T-helper 2 cell treated with Interferon-gamma antibody and Interleukin-4, amounts not matched to agents 5 μg/mL and 100 μg/mL, for 36 hours (primary cell): ENCODE measurements around the gene GPX8.
A peak's percentile ranks its signal among the peaks of the same experiment; 100 is the strongest.

ENCODE experiments used
- DNase-seq: peaks from one replicate; pipeline ENCODE4 v3.0.0; 2021; ENCODE audit warnings: low spot score
- H3K27ac Mint-ChIP-seq: one replicate; pipeline ENCODE4 v1.8.0; 2021; ENCODE audit warnings: mild to moderate bottlenecking, mixed read lengths
- H3K27me3 Mint-ChIP-seq: one replicate; pipeline ENCODE4 v1.8.0; 2021; ENCODE audit warnings: low read depth, mixed read lengths
- H3K36me3 Mint-ChIP-seq: one replicate; pipeline ENCODE4 v1.8.0; 2021; ENCODE audit warnings: low read depth, mixed read lengths
- H3K4me1 Mint-ChIP-seq: one replicate; pipeline ENCODE4 v1.8.0; 2021; ENCODE audit warnings: low read depth, mixed read lengths
- H3K4me3 Mint-ChIP-seq: one replicate; pipeline ENCODE4 v1.8.0; 2022; ENCODE audit warnings: mild to moderate bottlenecking, moderate library complexity, mixed read lengths
- H3K9me3 Mint-ChIP-seq: one replicate; pipeline ENCODE4 v1.8.0; 2021; ENCODE audit warnings: mixed read lengths

The GPX8 gene, protein sequence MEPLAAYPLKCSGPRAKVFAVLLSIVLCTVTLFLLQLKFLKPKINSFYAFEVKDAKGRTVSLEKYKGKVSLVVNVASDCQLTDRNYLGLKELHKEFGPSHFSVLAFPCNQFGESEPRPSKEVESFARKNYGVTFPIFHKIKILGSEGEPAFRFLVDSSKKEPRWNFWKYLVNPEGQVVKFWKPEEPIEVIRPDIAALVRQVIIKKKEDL

DNA sequence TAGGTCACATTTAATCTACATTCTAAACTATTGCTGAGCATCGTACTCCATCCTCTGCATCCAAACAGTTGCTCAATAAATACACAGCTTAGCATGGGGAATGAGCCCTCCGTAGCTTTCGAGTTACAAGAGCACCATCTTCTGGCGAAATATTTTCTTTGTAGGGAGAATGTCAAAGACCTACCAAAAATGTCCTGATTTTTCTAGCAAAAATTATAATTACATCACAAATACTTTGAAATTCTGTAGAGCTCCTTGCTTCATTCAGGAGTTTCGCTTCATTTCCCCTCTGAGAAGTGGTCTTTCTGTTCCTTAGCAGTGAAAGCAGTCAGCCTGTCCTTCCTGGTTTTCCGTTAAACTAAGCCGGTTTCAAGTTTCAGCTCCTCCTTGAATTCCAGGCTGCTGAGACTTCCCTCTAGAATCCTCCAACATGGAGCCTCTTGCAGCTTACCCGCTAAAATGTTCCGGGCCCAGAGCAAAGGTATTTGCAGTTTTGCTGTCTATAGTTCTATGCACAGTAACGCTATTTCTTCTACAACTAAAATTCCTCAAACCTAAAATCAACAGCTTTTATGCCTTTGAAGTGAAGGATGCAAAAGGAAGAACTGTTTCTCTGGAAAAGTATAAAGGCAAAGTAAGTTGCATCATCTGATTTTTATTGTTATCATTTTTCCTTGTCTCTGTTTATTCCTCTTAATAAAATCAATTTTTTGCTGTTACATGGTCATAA, at the start of gene GPX8:
Gene GPX8, plus strand, starts transcription at position 409 of the 730 bp plus-strand sequence. Its CDS starts 22 bp downstream, at position 431.
- Mint-ChIP-seq H3K9me3 (no peaks in the 10 kb centered on the region), H3K4me3 (no peak within 1 kb of the TSS), H3K27me3 (peaks cover 64% of the 10 kb centered on the region), H3K36me3 (no peaks in the 10 kb centered on the region), H3K27ac (no peak within 1 kb of the TSS), H3K4me1 (peaks cover 7% of the 10 kb centered on the region)
- DNase-seq = no peak

DNA sequence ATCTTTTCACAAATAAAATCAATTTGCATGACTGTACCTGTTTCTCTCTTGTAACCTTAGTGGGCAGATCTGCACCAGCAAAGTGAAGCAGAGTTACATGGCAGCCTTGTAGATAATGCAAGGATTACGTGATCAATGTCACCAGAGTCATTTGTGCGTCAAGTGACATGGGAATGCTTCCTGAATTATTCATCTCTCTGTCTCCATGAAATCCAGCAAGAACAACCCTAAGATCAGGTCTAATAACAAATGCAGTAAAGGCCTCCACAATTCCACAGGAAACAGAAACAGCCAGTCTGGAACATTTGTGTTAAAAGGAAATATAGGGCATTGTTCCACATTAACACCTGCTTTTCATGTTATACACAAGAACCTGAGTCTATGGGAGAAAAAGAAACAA, 49.8 kb upstream of the GPX8 start:
- no peak for DNase-seq
- Mint-ChIP-seq H3K27me3 (peaks cover 4% of the 10 kb centered on the region), H3K4me3 (no peak overlapping the region), H3K9me3 (peaks cover 3% of the 10 kb centered on the region), H3K4me1 (peaks cover 44% of the 10 kb centered on the region), H3K36me3 (peaks cover 60% of the 10 kb centered on the region), H3K27ac (no peak overlapping the region)

DNA sequence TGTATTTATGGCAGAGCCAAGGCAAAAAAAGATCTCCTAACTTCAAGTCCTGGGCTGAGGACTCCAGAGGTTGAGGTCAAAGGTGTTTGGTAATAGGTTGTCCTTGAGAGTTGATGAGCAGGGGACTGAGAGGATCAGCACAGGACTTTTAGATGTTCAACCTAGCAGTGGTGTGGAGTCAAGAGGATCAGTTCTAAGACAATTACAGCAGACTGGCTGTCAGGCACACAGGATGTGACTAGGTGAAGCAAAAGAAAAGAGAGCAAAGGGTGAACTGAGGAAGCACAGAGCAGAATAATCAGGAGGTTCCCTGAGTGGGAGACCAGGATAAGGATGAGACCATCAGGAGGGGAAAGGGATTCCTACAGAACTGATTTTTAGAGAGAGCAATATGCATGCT, 46.6 kb upstream of the GPX8 start:
- Mint-ChIP-seq H3K4me1 (peaks cover 25% of the 10 kb centered on the region), H3K9me3 (no peaks in the 10 kb centered on the region), H3K36me3 (peaks cover 37% of the 10 kb centered on the region), H3K27ac (peak overlapping the region; percentile 29), H3K4me3 (no peak overlapping the region), H3K27me3 (peaks cover 4% of the 10 kb centered on the region)
- DNase-seq = no peak

DNA sequence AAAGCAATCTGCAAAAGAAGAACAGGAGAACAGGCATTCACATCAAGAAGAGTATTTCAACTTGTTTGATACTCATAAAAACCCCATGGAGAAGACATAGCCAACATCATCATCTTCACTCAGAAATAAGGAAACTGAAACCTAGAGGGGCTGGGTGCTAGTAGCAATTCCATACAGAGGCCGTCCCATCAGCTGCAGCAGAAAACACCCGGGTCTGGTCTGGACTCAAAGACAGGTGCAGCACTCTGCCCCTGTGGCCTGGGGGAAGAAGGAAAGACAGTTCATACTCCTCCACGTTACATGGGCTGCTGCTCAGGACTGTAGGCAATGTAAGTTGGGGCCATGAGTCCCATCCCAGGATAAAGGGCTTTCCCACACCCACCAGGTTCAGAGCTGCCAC, 45.9 kb upstream of the GPX8 start:
- Mint-ChIP-seq H3K36me3 (peaks cover 29% of the 10 kb centered on the region), H3K4me1 (peaks cover 21% of the 10 kb centered on the region)

DNA sequence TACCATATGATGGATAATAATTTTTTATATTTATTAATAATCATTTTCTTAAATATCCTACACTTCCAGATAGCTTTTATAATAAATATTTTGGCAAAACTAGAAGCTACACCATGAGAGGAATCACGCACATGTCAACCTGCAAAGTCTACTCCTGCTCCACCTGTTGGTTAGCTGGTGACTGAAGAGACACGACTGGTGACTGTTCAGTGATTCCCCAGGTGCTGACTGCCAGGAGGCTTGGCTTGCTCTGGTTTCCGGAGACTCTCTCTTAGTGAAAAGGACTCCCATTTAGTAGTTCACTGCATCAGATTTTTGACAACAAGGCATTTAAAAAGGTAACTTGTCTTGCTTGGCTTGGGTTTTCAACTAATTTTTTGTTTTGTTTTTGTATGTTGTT, 36.6 kb upstream of the GPX8 start:
- DNase-seq = no peak
- Mint-ChIP-seq H3K4me1 (peaks cover 8% of the 10 kb centered on the region), H3K4me3 (no peak overlapping the region), H3K27me3 (peaks cover 2% of the 10 kb centered on the region), H3K9me3 (peaks cover 5% of the 10 kb centered on the region), H3K27ac (no peak overlapping the region), H3K36me3 (peaks cover 4% of the 10 kb centered on the region)

More for the DNA sequence above, 45.9 kb upstream of the GPX8 start:
- no peaks in the 10 kb centered on the region for H3K9me3 Mint-ChIP-seq
- no peak for DNase-seq
- no peak overlapping the region for H3K4me3 Mint-ChIP-seq
- no peak overlapping the region for H3K27ac Mint-ChIP-seq
- H3K27me3 Mint-ChIP-seq = peaks cover 2% of the 10 kb centered on the region

DNA sequence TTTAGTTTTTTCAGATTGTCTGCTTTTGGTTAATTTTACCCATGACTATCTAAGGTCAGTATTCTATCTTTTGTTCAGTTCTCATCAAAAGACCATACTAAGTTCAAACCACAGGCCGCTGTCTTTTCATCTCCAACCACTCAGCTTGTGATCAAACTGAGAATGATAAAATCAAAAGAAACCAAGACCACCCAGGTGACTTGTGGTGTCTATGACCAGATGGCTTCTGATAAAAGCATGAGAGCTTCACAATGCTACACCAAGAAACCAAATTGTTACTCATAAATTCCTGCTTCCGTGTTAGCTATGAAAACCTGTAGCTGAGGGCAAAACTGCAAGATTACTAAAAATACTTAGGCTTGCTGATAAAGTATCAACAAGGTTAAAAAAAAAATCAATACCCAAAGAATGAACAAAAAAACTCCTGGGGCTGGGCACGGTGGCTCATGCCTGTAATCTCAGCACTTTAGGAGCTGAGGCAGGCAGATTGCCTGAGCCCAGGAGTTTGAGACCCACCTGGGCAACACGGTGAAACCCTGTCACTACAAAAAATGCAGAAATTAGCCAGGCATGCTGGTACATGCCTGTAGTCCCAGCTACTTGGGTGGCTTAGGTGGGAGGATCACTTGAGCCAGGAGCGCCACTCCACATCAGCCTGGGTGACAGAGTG, 25.8 kb upstream of the GPX8 start:
- H3K4me1 Mint-ChIP-seq = peaks cover 35% of the 10 kb centered on the region
- peaks cover 34% of the 10 kb centered on the region for H3K9me3 Mint-ChIP-seq
- H3K27ac Mint-ChIP-seq = peak overlapping the region; percentile 77
- peak; percentile 67 for DNase-seq
- peaks cover 8% of the 10 kb centered on the region for H3K27me3 Mint-ChIP-seq
- H3K4me3 Mint-ChIP-seq = peak overlapping the region; percentile 62
- peaks cover 33% of the 10 kb centered on the region for H3K36me3 Mint-ChIP-seq

DNA sequence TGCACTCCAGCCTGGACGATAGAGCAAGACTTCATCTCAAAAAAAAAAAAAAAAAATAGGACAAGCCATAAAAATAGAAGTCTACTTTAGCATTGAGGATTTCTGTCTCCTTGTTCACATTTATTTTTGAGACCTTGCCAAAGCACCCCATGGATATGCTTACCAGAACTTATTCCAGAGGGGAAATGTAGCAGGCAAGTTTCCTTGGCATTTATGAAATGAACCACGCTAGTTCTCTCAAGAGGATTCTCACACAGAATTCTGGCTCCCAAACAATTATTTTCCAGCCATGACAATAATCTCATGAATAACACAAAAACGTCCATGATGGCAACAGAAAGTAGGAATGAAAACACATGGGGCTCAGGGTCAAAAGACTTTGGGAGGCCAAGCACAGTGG, 23.4 kb upstream of the GPX8 start:
- Mint-ChIP-seq H3K4me1 (peaks cover 48% of the 10 kb centered on the region), H3K36me3 (peaks cover 21% of the 10 kb centered on the region), H3K9me3 (peaks cover 14% of the 10 kb centered on the region), H3K27me3 (peaks cover 4% of the 10 kb centered on the region), H3K4me3 (no peak overlapping the region), H3K27ac (no peak overlapping the region)
- DNase-seq = no peak

DNA sequence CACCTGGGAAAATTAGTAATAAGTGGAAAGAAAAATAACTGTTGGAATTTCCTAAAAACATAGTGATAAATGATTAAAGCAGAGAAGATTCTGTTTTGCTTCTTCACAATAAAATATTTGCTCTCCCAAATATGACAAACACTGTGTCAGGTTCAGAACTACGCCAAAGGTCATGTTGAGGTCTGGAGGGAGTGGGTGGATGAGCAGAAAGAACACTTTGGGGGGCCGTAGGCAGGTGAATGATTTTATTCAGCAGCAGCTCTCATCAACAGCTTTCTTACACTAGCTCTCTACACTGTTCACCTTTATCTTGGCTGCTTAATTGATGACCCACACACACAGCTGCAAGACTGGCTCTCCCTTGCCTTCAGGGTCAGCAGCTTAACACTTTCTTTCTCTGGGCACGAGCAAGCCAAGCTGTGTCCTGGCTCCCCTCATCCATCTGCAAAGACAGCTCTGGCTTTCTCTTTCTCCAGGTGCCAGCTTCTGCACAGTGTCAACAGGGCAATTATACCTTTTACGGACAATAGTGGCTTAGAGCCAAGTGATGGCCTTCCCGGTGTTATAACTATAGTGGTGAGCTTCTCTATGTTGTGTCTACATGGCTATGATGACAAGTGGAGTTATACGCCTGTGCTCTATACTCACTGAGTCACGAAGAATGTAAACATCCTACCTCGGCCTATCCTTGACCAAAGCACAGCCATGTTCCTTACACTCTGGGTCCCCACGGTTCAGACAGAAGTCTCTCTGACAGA, 18.9 kb upstream of the GPX8 start:
- Mint-ChIP-seq H3K36me3 (peaks cover 22% of the 10 kb centered on the region), H3K4me1 (peaks cover 63% of the 10 kb centered on the region), H3K4me3 (peak overlapping the region; percentile 1), H3K9me3 (no peaks in the 10 kb centered on the region), H3K27ac (peak overlapping the region; percentile 81), H3K27me3 (peaks cover 9% of the 10 kb centered on the region)
- no peak for DNase-seq

DNA sequence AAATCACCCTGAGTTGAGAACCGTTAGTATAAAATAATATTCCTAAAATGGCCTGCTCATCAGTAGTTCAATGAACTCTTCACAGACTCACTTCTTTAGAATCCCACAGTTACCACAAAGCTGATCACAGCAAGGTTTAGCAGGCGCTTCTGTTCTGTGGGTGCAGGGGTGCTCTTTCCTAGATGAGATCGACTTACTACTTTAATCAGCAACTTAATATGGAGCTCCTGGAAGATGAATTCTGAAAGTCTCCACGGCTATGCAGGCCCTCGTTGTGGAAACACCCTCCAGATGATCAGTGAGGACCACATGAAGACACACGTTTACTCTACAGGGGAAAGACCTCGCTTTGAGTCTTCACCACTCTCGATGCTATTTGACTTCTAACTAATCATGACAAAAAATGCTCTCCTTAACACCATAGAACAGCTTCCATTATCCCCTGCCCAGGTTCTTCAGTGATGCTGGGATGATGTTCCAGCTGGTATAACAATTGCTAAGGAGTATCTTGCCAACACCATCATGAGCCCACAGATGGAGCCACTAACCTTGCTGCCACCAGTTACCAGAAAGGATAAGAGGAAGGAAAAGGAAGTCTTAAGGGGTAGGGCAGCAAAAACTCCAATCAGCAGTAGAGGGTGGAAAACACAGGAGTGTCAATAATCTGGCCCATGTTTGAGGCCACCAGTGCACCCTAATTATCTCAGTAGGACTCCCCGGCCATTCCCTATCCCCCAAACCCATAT, 17.9 kb upstream of the GPX8 start:
- peak overlapping the region; percentile 64 for H3K4me3 Mint-ChIP-seq

DNA sequence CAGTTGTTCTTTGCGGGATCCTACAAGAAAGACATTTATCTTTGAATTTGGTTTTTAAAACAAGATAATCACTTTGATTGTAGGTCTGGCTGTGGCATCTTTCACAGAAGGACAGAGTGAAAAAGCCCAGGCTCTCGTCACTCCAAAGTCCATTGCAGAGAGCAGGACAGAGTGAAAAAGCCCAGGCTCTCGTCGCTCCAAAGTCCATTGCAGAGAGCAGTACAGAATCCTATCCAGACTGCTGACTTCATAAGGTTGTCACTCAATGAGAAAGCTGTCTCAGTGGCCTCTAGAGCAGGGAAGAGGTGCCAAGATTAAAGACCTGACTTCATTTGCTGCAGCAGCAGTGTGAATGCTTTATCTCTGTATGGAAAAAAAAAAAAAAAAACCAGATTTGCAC, 16.3 kb upstream of the GPX8 start:
- Mint-ChIP-seq H3K4me3 (no peak overlapping the region), H3K27me3 (peaks cover 15% of the 10 kb centered on the region), H3K27ac (no peak overlapping the region), H3K36me3 (peaks cover 16% of the 10 kb centered on the region), H3K9me3 (no peaks in the 10 kb centered on the region), H3K4me1 (peaks cover 61% of the 10 kb centered on the region)
- DNase-seq = no peak

More for the DNA sequence above, 17.9 kb upstream of the GPX8 start:
- Mint-ChIP-seq H3K27me3 (peaks cover 9% of the 10 kb centered on the region), H3K36me3 (peaks cover 22% of the 10 kb centered on the region), H3K27ac (peak overlapping the region; percentile 81), H3K4me1 (peaks cover 70% of the 10 kb centered on the region), H3K9me3 (no peaks in the 10 kb centered on the region)
- DNase-seq = peak; percentile 37

DNA sequence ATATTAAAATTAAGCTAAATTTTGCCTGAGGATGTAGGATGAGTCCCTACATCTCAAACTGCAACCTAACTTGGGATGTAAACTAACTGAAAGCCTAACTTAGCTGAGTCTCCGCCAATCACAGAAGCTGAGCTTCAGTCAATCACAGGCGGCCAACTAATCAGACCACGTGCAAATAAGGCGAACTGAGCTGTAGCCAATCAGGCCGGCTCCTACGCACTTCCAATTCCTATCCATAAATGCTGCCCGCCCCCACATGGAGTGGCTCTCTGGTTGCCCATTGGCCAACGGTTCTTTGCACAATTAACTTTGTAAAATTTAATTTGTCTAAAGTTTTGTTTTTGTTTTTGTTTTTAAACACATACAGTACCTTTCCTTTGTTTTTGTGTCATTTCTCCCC, 13.9 kb upstream of the GPX8 start:
- peaks cover 27% of the 10 kb centered on the region for H3K27me3 Mint-ChIP-seq
- peaks cover 12% of the 10 kb centered on the region for H3K36me3 Mint-ChIP-seq
- H3K4me3 Mint-ChIP-seq = peak overlapping the region; percentile 57

DNA sequence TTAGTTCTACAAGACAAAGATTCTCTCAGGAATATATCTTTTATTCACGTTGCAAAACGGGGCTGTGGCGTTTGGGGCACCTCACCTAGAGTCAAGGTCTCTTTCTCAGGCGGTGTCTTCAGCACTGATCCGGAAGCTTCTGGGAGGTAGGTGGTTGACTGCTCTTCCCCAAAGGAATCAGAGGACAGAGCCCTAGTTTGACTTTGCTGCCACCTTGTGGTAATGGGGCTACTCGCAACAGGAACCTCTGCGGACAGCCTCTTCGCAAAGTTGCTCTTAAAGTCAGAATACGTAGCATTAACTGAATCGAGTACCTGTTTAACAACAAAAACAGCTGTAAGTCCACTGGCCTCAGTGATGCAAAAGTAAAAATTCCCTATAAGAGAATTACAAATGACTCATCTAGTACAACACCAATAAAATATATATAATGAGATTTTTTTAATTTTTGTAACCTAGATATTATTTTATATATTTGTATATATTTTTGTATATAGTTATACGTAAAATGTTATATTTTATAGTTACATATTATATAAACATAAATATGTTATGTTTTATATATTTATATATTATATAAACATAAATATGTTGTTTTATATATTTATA, 13.3 kb upstream of the GPX8 start:
- H3K4me1 Mint-ChIP-seq = peaks cover 46% of the 10 kb centered on the region
- peak overlapping the region; percentile 6 for H3K27ac Mint-ChIP-seq
- H3K36me3 Mint-ChIP-seq = peaks cover 9% of the 10 kb centered on the region
- DNase-seq = peak; percentile 78
- H3K9me3 Mint-ChIP-seq = no peaks in the 10 kb centered on the region
- peaks cover 29% of the 10 kb centered on the region for H3K27me3 Mint-ChIP-seq
- peak overlapping the region; percentile 57 for H3K4me3 Mint-ChIP-seq

More for the DNA sequence above, 13.9 kb upstream of the GPX8 start:
- H3K4me1 Mint-ChIP-seq = peaks cover 51% of the 10 kb centered on the region
- H3K27ac Mint-ChIP-seq = no peak overlapping the region
- H3K9me3 Mint-ChIP-seq = no peaks in the 10 kb centered on the region
- no peak for DNase-seq

DNA sequence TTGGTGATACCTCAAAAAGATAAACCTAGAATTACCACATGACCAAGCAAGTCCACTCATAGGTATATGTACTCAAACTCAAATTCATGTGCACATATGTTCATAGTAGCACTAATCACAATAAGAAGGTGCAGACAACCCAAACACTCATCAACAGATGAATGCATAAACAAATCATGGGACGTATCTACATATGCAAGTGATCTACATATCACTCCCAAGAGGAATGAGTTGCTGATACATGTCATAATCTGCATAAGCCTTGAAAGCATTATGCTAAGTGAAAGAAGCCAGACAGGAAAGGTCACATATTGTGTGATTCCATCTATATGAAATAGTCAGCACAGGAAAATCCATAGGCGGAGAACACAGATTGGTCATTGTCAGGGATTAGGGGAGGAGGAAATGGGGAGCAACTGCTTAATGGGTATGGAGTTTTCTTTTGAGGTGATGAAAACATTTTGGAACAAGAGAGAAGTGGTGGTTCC, 10.6 kb upstream of the GPX8 start:
- peaks cover 47% of the 10 kb centered on the region for H3K27me3 Mint-ChIP-seq
- DNase-seq = no peak
- peaks cover 21% of the 10 kb centered on the region for H3K4me1 Mint-ChIP-seq
- peaks cover 3% of the 10 kb centered on the region for H3K36me3 Mint-ChIP-seq
- H3K27ac Mint-ChIP-seq = no peak overlapping the region
- H3K9me3 Mint-ChIP-seq = no peaks in the 10 kb centered on the region
- H3K4me3 Mint-ChIP-seq = no peak overlapping the region
